Lung (tissue), 12 donors: ENCODE results near the gene SYCE3. TPM values are rescaled to one million over a fixed set of nuclear protein-coding genes. Genes with fewer than 3 reads are reported as not detected.

ENCODE experiments used
- ATAC-seq: fragments of 200-7000 bp; cut with Tn5 transposase; one replicate; pipeline ENCODE4 v1.9.1; 2020; ENCODE audit warnings: moderate number of reproducible peaks; ENCODE audit not compliant: insufficient read depth, low FRiP score
- DNase-seq, 3 donors: peaks; one replicate each; pipeline ENCODE4 v3.0.0-alpha.2; 2013 to 2017
- H3K27ac ChIP-seq, 2 donors: one replicate each; pipeline ENCODE4 v1.5.1; 2013; ENCODE audit warnings: mild to moderate bottlenecking in 2 of 2, moderate library complexity in 2 of 2, control low read depth in 1 of 2, inconsistent platforms in 1 of 2, low read depth in 1 of 2, low read length in 1 of 2
- H3K27me3 ChIP-seq, 3 donors: one replicate each; pipeline ENCODE4 v1.5.1; 2013; ENCODE audit warnings: low read length in 2 of 3; ENCODE audit not compliant: control insufficient read depth in 3 of 3, insufficient read depth in 3 of 3
- H3K36me3 ChIP-seq, 4 donors: one replicate each; pipeline ENCODE4 v1.5.1; 2013; ENCODE audit warnings: low read length in 4 of 4, mild to moderate bottlenecking in 1 of 4, moderate library complexity in 1 of 4; ENCODE audit not compliant: control insufficient read depth in 4 of 4, insufficient read depth in 4 of 4
- H3K4me1 ChIP-seq, 5 donors: one replicate each; pipeline ENCODE4 v1.5.1; 2013; ENCODE audit warnings: low read length in 5 of 5, mild to moderate bottlenecking in 2 of 5, moderate library complexity in 1 of 5; ENCODE audit not compliant: control insufficient read depth in 5 of 5, insufficient read depth in 5 of 5
- H3K4me3 ChIP-seq: one replicate; pipeline ENCODE4 v1.5.1; 2013; ENCODE audit warnings: mild to moderate bottlenecking, control low read depth, moderate library complexity
- H3K9ac ChIP-seq, 2 donors: one replicate each; pipeline ENCODE4 v1.5.1; 2013; ENCODE audit warnings: low read length in 2 of 2, control low read depth in 1 of 2; ENCODE audit not compliant: insufficient read depth in 1 of 2
- H3K9me3 ChIP-seq, 4 donors: one replicate each; pipeline ENCODE4 v1.5.1; 2013; ENCODE audit warnings: low read length in 3 of 4, mild to moderate bottlenecking in 1 of 4, moderate library complexity in 1 of 4; ENCODE audit not compliant: control insufficient read depth in 4 of 4, insufficient read depth in 3 of 4
- CTCF ChIP-seq: IDR thresholded peaks from 2 replicates; pipeline ENCODE4 v1.5.1; 2012; ENCODE audit warnings: mild to moderate bottlenecking; ENCODE audit errors: control extremely low read depth, extremely low read depth
- WGBS, 2 donors: extraction: QIAGEN DNeasy Blood & Tissue Kit; methylation state at CpG; one replicate each; pipeline ENCODE4 v1.1.7; 2013; 5-methylcytosine and 5-hydroxymethylcytosine counted together
- polyA plus RNA-seq, 2 donors: library from polyadenylated mRNA; stranded (reverse); fragments of 200-250 nt; gene quantifications; one replicate each; pipeline ENCODE4 v1.2.1, GENCODE V29; 2013
- total RNA-seq, 2 donors: library from RNA; depleted of rRNA in 1 of 2; stranded (reverse); fragments of >200 nt in 1 of 2; gene quantifications; one replicate each; pipeline ENCODE4 v1.2.1, GENCODE V29; 2014 to 2021
- donor health status: control.
- donor health status: control.
- donor health status: Bipolar disorder and iron deficiency.
- donor health status: healthy.
- donor health status: DM: yes; HTN: yes; CAD: no.

The SYCE3 gene
- total and polyA plus RNA-seq, 4 donors: 1.1 to 1.7 TPM; not detected in 2

GRCh38 chr22:50583294-50583861, 20.7 kb upstream of the SYCE3 start:
- H3K27ac ChIP-seq: peak overlapping the region; percentile 77 to 81
- H3K9ac ChIP-seq: peak overlapping the region in 1 of 2 donors; percentile 55
- peak overlapping the region; percentile 57 for H3K4me3 ChIP-seq
- 8 to 12% methylated on average over 37 of the region's 37 CpGs for WGBS, 2 donors
- H3K27me3 ChIP-seq: peaks cover 0 to 3% (median 0%) of the 10 kb centered on the region in 3 donors
- no peak for TF ChIP-seq CTCF
- peaks cover 0 to 7% (median 0%) of the 10 kb centered on the region in 4 donors for H3K36me3 ChIP-seq
- DNase-seq (no peak), ATAC-seq (peak; percentile 12)
- peaks cover 2 to 20% (median 5%) of the 10 kb centered on the region in 5 donors for H3K4me1 ChIP-seq
- H3K9me3 ChIP-seq: no peaks in the 10 kb centered on the region

- H3K27me3 ChIP-seq: peaks cover 0 to 3% (median 0%) of the 10 kb centered on the region in 3 donors
- H3K9me3 ChIP-seq: no peaks in the 10 kb centered on the region
- no peak for TF ChIP-seq CTCF
- H3K4me3 ChIP-seq: peak within 1 kb of the TSS; percentile 65
- peak within 1 kb of the TSS; percentile 98 to 99 for H3K27ac ChIP-seq
- 0% methylated on average over 83 to 96 of the region's 96 CpGs for WGBS, 2 donors
- peak within 1 kb of the TSS in 1 of 2 donors; percentile 84 for H3K9ac ChIP-seq
- H3K4me1 ChIP-seq: peaks cover 2 to 23% (median 5%) of the 10 kb centered on the region in 5 donors
- DNase-seq (peak; percentile 99), ATAC-seq (peak; percentile 99)
- H3K36me3 ChIP-seq: peaks cover 0 to 7% (median 0%) of the 10 kb centered on the region in 4 donors
These were observed 20.0 kb upstream of the SYCE3 start, which contains the start of gene CHKB for GRCh38 chr22:50582493-50583293. TSS of gene CHKB (minus strand) at chr22:50582849. CDS start at chr22:50582781, 68 bp downstream.

- ATAC-seq: no peak
These were observed 19.3 kb upstream of the SYCE3 start for GRCh38 chr22:50581950-50582492.

More at GRCh38 chr22:50581950-50582492, 19.3 kb upstream of the SYCE3 start:
- Histone ChIP-seq H3K9ac (peak overlapping the region in 1 of 2 donors; percentile 68), H3K27me3 (peaks cover 0 to 9% (median 2%) of the 10 kb centered on the region in 3 donors), H3K27ac (peak overlapping the region; percentile 98 to 99), H3K36me3 (peaks cover 0 to 7% (median 0%) of the 10 kb centered on the region in 4 donors), H3K4me1 (peaks cover 2 to 23% (median 5%) of the 10 kb centered on the region in 5 donors), H3K9me3 (no peaks in the 10 kb centered on the region), H3K4me3 (peak overlapping the region; percentile 65)
- DNase-seq: peak in 2 of 3 donors; percentile 12 to 27
- 6 to 8% methylated on average over 31 to 39 of the region's 39 CpGs for WGBS, 2 donors
- TF ChIP-seq CTCF: no peak
